Stimulated activated CD8-positive, alpha-beta memory T cell treated with anti-CD3 and anti-CD28 coated beads, Interleukin-12 subunit alpha, Interleukin-12 subunit beta, amount 100 ng/mL, for 24 hours (primary cell): ENCODE data around the gene FAM171A1.
"Not testable (repeated sequence)": the region's sequence is repeated elsewhere in the genome, so short reads cannot be mapped to it uniquely, and the experiment has no call there.

Experiments
- DNase-seq: peaks from one replicate; pipeline ENCODE4 v3.0.0-alpha.2; 2020; ENCODE audit errors: extremely low read depth

The FAM171A1 gene

GRCh38 chr10:15370856-15371701 lies at the start of gene FAM171A1:
FAM171A1 (minus strand) TSS chr10:15371289; CDS start chr10:15371052, 237 bp downstream.
- DNase-seq = no peak

- DNase-seq = no peak
Observed at GRCh38 chr10:15420858-15421257, 49.8 kb upstream of the FAM171A1 start.

GRCh38 chr10:15419279-15419874 lies 48.3 kb upstream of the FAM171A1 start:
- DNase-seq = no peak

GRCh38 chr10:15416034-15416433 lies 44.9 kb upstream of the FAM171A1 start:
- no peak for DNase-seq

- DNase-seq = no peak
Observed at GRCh38 chr10:15411010-15411409, 39.9 kb upstream of the FAM171A1 start.

GRCh38 chr10:15409350-15409749 lies 38.3 kb upstream of the FAM171A1 start:
- DNase-seq = not testable (repeated sequence)

- DNase-seq = no peak
Observed at GRCh38 chr10:15408557-15408956, 37.5 kb upstream of the FAM171A1 start.

- DNase-seq = no peak
Observed at GRCh38 chr10:15405319-15405718, 34.2 kb upstream of the FAM171A1 start.

GRCh38 chr10:15401382-15401781 lies 30.3 kb upstream of the FAM171A1 start:
- no peak for DNase-seq

GRCh38 chr10:15400461-15400860 lies 29.4 kb upstream of the FAM171A1 start:
- DNase-seq = not testable (repeated sequence)

- no peak for DNase-seq
Observed at GRCh38 chr10:15399060-15399661, 28.1 kb upstream of the FAM171A1 start.

- DNase-seq = no peak
Observed at GRCh38 chr10:15395935-15396334, 24.8 kb upstream of the FAM171A1 start.

- no peak for DNase-seq
Observed at GRCh38 chr10:15393139-15393825, 22.2 kb upstream of the FAM171A1 start.

- no peak for DNase-seq
Observed at GRCh38 chr10:15391491-15391890, 20.4 kb upstream of the FAM171A1 start.

GRCh38 chr10:15388172-15388571 lies 17.1 kb upstream of the FAM171A1 start:
- DNase-seq = not testable (repeated sequence)

- DNase-seq = no peak
Observed at GRCh38 chr10:15387021-15387420, 15.9 kb upstream of the FAM171A1 start.

- DNase-seq = no peak
Observed at GRCh38 chr10:15385552-15386455, 14.7 kb upstream of the FAM171A1 start.

- DNase-seq = no peak
Observed at GRCh38 chr10:15381420-15381819, 10.3 kb upstream of the FAM171A1 start.

GRCh38 chr10:15379078-15379477 lies 8.0 kb upstream of the FAM171A1 start:
- no peak for DNase-seq

GRCh38 chr10:15378569-15378968 lies 7.5 kb upstream of the FAM171A1 start:
- no peak for DNase-seq

- DNase-seq = no peak
Observed at GRCh38 chr10:15374566-15374965, 3.5 kb upstream of the FAM171A1 start.
